Lower leg skin (tissue), 3 donors: ENCODE results near the gene GNAS.

ENCODE experiments used
- POLR2A ChIP-seq, 2 donors: fragments of 450-650 bp; IDR thresholded peaks; one replicate each; pipeline ENCODE4 v1.6.1; 2016 to 2017; ENCODE audit warnings: antibody characterized with exemption in 2 of 2, mild to moderate bottlenecking in 1 of 2, moderate library complexity in 1 of 2
- TF ChIP-seq, protein P1 (sequence below), 3 donors: fragments of 450-650 bp; IDR thresholded peaks; one replicate each; pipeline ENCODE4 v1.5.1; 2016; ENCODE audit warnings: antibody characterized with exemption in 3 of 3, mild to moderate bottlenecking in 3 of 3, moderate library complexity in 2 of 3

DNA sequence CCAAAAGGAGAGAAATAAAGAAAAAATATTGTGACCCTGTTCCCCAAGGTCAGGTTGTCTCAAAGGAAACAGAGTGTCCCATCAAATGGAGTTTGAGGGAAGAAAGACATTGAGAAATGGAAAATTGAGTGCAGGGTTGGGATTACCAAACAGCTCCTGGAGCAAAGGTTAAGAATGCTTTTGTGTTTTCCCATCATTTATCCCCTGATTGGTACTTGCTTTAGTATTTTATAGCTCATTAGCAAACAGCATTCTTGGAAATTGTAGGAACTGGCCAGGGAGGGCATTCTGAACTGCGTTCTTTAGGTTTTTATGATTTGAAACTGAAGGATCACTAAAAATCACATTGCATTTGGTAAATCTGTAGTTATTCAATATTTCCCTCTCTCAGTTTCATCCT is 69.5 kb downstream of the GNAS start:
- TF ChIP-seq POLR2A (IDR thresholded peaks at IDR 0.05): no peak
- TF ChIP-seq, protein P1, sequence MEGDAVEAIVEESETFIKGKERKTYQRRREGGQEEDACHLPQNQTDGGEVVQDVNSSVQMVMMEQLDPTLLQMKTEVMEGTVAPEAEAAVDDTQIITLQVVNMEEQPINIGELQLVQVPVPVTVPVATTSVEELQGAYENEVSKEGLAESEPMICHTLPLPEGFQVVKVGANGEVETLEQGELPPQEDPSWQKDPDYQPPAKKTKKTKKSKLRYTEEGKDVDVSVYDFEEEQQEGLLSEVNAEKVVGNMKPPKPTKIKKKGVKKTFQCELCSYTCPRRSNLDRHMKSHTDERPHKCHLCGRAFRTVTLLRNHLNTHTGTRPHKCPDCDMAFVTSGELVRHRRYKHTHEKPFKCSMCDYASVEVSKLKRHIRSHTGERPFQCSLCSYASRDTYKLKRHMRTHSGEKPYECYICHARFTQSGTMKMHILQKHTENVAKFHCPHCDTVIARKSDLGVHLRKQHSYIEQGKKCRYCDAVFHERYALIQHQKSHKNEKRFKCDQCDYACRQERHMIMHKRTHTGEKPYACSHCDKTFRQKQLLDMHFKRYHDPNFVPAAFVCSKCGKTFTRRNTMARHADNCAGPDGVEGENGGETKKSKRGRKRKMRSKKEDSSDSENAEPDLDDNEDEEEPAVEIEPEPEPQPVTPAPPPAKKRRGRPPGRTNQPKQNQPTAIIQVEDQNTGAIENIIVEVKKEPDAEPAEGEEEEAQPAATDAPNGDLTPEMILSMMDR (IDR thresholded peaks at IDR 0.05): no peak
